Activated CD4-positive, alpha-beta T cell treated with anti-CD3 and anti-CD28 coated beads for 48 hours (primary cell): ENCODE measurements around the gene COPS3.

Source experiments
- DNase-seq: peaks from one replicate; pipeline ENCODE4 v3.0.0-alpha.2; 2020

Gene COPS3

DNA sequence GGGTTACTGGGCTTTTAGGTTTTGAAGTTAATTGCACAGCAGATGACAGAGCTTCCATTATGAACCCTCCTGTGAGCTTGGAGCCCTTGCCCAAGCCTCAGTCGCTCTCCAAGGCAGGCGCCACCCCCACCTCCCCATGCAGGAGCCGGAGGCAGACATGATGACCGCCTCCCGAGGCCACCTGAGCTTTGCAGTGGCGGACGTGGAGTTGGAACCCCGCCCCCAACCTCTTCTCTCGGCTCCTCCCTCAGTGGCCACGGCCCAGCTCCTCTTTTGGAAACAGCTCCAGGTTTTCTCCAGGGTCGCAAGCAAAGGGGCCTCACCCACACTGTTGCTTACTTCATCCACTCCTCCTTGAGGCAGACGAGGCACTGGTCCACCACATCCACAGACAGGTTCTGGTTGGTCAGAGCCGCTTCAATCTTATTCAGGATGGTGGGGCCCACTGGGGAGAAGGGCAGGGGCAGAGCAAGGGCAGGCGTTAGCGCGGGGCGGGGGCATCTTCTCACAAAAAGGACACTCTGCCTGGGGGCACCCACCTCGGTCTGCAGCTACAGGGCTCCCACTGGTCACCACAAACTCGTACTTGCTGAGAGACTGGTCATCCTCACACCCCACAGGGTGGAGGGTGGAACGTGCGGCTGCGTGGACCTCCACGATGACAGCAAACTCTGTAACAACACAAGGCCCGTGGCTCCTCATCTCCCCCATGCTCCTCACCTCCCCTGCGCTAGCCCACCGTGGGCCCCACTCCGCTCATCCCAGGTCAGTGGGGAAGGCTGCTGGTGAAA is 66.2 kb downstream of the COPS3 start:
- DNase-seq, result no peak

DNA sequence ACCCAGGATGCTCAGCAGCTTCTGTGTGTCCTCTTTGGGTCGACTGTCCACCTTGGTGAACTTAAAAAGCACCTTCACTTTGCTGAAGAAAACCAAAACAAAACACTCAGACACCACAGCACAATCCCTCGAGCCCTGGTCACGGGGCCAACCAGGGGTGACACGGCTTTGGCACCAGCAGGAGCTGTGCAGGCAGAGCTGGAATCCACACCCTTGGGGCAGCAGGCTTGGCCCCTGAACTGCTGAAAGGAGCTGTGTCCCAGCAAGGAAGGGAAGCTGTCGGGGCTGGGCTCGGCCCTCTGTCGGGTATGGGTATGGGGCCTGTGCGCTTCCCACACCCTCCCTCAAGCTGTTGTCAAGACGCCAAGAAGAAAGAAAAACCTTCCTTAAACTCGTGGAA is 67.3 kb downstream of the COPS3 start:
- DNase-seq, result no peak

DNA sequence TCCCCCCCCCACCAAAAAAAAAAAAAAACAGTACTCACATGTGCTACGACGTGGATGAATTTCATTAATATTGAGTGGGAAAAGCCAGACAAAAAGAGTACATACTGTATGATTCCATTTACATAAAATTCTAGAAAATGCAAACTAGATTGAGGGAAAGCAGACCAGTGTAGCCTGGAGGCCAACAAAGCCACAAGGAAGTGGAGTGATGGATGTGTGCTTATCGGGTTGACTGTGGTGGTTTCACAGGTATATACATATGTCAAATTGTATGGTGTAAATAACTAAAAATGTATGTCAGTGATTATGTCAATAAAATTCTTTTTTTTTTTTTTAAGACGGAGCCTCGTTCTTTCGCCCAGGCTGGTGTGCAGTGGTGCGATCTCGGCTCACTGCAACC is 73.0 kb downstream of the COPS3 start:
- no peak for DNase-seq

DNA sequence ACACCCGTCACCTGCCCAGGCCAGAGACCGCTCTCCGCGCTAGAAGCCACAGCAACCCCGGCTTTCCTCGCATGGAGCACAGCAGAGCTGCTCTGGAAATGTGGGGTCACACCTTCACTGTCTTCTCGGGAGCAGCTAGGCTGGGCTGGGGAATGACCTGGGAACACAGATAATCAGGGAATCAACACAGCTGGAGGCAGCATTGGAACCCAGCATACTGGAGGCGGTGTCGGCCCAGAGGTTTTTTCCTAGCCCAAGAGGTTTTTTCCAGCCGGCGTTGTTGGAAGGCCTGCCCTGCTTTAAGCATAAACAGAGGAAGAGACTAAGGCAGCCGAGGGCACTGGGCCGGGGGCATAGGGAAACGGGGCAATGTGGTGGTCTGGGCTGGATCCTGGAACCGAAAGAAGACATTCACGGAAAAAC is 74.1 kb downstream of the COPS3 start:
- no peak for DNase-seq

DNA sequence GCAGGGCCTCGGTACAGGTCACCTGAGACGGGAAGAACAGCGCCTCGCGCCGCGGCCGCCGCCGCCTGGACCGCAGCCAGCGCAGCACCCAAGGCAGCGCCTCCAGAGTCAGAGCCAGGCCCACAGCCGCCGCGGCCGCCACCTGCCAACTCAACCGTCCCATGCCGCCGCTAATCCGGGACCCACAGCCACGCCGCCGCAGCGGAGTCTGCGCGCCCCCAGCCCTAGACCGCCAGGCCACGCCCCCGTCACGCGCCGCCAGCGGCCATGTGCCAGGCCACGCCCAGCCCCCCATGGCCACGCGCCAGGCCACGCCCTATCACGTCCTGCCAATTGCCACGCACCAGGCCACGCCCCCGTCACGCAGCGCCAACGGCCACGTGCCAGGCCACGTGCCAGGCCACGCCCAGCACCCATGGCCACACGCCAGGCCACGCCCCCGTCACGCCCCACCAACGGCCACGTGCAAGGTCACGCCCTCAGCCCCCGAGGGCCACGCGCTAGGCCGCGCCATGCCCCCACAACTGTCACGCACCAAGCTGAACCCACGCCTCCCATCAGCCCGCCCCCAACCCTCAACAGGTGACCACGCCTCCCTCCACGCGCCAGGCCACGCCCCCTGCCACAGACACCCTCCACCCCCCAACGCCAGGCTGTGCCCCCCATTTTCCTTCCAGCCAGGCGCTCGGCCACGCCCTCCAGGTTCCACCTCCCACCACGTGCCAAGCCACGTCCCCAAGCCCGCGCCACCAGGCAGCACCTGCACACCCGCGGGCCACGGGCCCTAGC is 74.7 kb downstream of the COPS3 start, which contains the start of gene PLD6:
TSS of gene PLD6 (minus strand) at position 210 of the 789 bp plus-strand sequence. CDS start at position 163, 47 bp downstream.
- DNase-seq, result peak; percentile 95

DNA sequence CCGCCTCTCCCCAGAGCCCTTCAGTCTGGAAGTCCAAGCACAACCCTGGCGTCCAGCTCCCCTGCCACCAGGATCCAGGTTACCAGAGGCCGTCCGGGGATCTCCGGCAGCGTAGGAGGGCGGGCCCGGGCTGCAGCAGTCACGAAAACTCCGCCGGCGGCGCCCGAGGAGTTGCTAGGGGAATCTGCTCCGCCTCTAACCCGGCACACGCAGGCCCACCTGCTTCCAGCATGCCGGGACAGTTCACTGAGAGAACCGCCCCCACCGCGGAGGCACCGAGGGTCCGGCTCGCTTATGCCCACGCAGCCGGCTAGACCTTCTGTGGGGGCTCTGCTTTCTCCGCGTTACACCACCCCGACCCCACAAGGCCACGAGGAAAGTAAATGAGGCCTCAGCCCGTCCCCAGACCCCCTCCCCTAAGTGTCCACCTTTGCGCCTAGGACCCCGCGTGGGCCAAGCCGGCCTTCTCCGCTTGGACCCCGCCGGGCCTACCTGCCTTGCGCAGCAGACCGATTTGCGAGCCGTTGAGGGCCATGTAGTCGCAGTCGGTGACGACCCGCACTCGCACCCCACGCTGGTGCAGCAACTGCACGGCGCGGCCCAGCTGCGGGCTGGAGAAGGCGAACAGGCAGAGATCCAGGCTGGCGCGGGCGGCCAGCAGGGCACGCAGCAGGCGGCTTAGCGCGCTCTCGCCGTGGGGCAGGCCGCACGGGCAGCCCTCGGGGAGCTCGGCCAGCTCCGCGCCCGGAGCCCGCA is 75.5 kb downstream of the COPS3 start:
- DNase-seq, result peak; percentile 78

DNA sequence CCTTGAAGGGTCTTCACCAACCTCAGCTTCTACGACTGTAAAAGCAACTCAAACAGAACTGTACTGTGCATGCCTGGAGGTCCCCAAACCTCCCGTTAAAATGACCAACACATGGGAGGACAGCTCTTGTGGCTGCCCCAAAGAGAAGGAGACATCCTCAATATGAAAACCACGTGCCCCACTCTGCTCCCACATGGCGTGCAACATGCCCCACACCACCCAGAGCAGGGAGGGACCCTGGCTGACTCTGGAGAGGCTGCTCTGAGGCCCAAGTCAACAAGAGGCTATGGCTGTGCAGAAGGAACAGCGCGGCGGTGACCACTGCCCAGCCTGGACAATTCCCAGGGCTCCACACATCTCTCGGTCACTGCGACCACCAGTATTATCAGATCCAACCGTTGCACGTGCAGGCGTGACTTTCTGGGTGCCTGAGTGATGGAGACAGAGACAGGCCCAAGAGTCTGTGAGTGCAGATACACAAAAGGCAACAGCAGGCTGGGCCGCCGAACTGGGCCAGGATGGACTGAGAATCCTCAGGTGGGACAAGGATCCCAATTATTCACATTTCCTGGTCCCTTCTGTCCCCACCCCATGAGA is 76.3 kb downstream of the COPS3 start:
- no peak for DNase-seq

DNA sequence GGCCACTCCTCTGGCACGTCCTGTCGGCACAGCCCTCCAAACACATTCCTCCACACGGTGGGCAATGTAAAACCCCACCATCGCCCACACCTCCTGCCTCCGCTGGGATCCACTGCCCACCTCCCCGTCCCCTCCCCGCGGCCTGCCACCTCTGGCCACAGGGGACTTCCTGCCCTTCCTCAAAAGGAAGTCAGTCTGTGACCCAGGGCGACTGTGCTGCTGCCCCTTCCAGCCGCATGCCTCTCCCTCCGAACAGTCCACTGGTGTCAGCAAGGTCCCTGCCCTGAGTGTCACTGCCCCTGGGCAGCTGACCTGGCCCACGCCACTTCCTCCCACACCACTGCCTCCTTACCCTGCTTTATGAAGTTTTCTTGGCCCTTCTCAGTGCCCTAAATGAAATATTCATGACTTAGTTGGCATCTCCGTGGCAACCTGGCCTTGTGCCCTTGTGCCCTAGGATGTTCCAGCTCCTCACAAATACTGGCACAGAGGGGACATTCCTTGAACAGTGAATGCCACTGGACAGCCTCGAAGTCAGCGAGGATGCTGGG is 76.9 kb downstream of the COPS3 start:
- DNase-seq, result no peak

DNA sequence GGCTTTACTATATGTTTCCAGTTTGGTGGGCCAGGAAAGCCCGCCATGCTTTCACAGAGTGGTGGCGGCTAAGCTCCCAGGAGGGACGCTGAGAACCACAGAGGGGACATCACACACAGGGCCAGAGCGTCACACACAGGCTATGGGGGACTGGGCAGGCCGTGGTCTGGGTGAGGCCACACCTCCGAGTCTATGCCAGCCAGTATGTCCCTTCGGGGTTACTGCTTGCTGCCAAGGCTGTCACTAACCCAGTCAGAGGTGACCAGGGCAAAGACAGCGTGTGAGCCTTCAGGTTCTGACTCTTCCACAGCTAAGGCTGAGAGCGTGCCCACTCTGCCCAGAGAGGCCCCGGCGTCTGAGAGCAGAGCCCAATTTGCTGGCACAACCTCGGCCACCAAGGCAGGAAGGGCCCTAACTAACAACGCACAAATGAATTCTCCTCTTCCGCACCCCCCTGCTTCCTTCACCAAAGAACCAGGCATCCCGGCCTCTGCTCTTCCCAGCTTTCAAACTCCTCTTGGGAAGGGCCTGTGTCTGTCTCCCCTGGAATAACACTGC is 77.8 kb downstream of the COPS3 start:
- no peak for DNase-seq

DNA sequence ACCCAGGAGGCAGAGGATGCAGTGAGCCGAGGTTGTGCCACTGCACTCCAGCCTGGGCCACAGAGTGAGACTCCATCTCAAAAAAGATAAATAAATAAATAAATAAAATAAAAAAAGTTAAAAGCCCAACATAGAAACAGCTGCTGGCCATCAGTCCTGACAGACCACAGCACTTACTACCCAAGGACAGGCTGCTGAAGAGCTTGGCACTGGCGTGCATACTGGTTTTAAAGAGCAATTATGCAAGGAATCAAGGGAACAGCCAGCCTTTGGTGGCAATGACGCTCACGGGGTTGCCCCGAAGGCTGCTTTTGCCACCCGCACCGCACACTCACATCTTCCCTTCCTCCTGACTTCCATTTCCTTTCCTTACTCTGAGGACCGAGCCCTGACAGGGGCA is 79.1 kb downstream of the COPS3 start:
- no peak for DNase-seq

DNA sequence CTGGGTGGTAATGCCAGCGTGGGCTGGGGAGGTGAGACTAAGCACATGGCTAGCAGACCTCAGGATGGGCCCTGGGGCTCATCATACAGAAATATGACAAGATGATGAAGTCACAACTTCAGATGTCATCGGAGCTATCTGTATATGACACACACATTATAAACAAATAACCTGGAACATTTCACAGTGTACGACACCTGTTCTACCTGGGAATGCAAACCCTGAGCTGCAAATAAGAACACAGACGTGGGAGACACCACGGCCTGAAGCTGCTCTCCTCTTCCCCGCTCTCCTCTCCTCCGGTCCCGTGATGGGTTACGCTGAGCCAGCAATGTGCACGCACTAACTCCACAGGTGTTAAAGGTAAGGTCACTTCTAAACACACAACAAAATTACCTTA is 79.8 kb downstream of the COPS3 start:
- DNase-seq, result no peak

DNA sequence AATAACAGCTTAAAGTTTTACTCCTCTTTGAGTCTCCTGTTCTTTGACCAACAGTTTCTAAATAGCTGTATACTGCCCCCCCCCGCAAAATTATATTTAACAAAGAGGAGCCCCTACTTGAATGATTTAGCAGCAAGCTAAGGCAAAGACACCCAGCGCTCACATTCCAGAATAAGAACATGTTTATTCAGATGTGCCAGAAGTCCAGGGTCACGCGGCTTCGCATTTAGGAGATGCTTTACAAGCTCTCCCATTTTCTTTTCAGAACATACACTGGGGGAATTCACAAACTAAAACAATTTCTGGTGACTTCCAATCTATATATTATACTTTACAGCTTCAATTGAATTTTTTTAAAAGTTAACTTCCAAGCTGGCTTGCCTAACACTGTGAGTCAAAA is 80.2 kb downstream of the COPS3 start:
- no peak for DNase-seq

DNA sequence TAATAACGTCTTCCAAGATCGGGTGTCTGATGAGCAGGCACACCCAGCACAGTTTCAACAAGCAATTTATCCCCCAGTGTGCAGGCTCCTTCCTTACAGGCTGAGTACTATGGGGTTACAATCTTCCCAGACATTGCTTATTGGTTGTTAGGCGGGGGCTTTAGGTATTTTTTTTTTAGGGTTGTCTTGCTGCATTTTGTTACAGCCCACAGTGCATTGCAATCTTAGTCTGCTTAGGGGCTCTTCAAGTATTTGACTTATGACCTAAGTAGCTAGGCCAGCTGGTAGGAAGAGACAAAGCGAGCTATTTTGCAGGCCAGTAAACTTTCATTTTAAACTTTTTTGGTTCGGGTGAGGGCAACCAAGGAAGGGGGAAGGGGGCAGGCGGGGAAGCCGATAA is 80.7 kb downstream of the COPS3 start:
- DNase-seq, result no peak

DNA sequence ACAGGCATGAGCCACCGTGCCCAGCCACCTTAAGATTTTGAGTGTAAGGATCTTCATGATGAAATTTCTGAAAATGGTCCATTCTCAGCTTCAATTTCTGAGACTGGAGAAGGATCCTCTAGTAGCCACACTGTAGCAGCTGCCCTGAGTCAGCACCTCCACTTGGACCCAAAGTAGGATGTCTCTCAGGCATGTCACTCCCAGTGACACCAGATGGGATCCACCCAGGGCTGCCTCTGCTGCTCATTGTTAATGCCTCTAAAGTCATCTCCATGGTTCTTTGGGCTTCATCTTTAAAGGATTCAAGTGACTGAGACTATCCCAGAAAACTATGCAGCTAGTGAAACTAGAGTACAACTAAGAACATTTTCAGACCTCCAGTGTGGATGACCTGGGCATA is 82.8 kb downstream of the COPS3 start:
- no peak for DNase-seq

DNA sequence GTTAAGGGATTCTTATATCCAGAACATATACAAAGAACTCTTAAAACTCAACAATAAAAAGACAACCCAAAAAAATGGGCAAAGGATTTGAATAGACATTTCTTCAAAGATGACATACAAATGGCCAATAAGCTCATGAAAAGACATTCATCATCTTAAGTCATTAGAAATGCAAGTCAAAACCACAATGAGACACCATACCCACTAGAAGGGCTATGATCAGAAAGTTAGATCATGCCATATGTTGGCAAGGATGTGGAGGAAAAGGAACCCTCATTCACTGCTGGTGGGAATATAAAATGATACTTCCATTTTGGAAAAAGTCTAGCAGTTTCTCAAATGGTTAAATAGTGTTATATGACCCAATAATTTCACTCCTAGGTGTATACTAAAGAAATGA is 84.3 kb downstream of the COPS3 start:
- DNase-seq, result no peak
